H1 (cell line): ENCODE data around the gene LTB. TPM values are rescaled to one million over a fixed set of nuclear protein-coding genes. Genes with fewer than 3 reads are reported as not detected.

Experiments used
- JUND ChIP-seq: IDR thresholded peaks from 2 replicates; pipeline ENCODE4 v1.6.1; 2011; ENCODE audit warnings: mild to moderate bottlenecking, improper control_type of control experiment, low read length
- polyA plus RNA-seq, 7 experiments: library from polyadenylated mRNA; depleted of rRNA in 3 of 7; stranded (reverse) in 5 of 7; unstranded in 2 of 7; fragments of >200 nt in 5 of 7; fragments of 200-250 nt in 2 of 7; gene quantifications; 1 replicate in 5 of 7; 2 replicates in 1 of 7; 4 replicates in 1 of 7; pipeline versions ENCODE4 v1.2.1 to v1.2.3, GENCODE V29; 2011 to 2013; ENCODE audit warnings: missing spikeins in 2 of 7, mixed read lengths in 2 of 7
- total RNA-seq: library from RNA; stranded (reverse); fragmentation: NEBNext Ultra II Directional; extraction: Animal tissue kit (Norgen Biotek cat#: 25700); gene quantifications from 2 replicates; pipeline ENCODE4 v1.2.1, GENCODE V29; 2021
- TF ChIP-seq, protein P1 (sequence below): IDR thresholded peaks from 2 replicates; pipeline ENCODE4 v1.6.1; 2012; ENCODE audit warnings: low read length, inconsistent platforms
- TF ChIP-seq, protein P2 (sequence below): IDR thresholded peaks from 2 replicates; pipeline ENCODE4 v1.6.1; 2011; ENCODE audit warnings: low read length, improper control_type of control experiment

The LTB gene
- total and polyA plus RNA-seq, 2 of the 8 experiments (the other 6 are each of a cell fraction or from before 2014, with no cell fraction given) = 0.43 to 0.47 TPM

- TF ChIP-seq, protein P1, sequence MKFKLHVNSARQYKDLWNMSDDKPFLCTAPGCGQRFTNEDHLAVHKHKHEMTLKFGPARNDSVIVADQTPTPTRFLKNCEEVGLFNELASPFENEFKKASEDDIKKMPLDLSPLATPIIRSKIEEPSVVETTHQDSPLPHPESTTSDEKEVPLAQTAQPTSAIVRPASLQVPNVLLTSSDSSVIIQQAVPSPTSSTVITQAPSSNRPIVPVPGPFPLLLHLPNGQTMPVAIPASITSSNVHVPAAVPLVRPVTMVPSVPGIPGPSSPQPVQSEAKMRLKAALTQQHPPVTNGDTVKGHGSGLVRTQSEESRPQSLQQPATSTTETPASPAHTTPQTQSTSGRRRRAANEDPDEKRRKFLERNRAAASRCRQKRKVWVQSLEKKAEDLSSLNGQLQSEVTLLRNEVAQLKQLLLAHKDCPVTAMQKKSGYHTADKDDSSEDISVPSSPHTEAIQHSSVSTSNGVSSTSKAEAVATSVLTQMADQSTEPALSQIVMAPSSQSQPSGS = no peak
- TF ChIP-seq, protein P2, sequence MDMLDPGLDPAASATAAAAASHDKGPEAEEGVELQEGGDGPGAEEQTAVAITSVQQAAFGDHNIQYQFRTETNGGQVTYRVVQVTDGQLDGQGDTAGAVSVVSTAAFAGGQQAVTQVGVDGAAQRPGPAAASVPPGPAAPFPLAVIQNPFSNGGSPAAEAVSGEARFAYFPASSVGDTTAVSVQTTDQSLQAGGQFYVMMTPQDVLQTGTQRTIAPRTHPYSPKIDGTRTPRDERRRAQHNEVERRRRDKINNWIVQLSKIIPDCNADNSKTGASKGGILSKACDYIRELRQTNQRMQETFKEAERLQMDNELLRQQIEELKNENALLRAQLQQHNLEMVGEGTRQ = no peak
- TF ChIP-seq JUND = no peak
These were observed 6.8 kb downstream of the LTB start, which contains the start of gene TNF (continued) for GRCh38 chr6:31575335-31575901.
